MM.1S (cell line): ENCODE measurements around the gene SLC4A7.
"Not testable (repeated sequence)": the region's sequence is repeated elsewhere in the genome, so short reads cannot be mapped to it uniquely, and the experiment has no call there.

Source experiments
- DNase-seq: peaks from one replicate; pipeline ENCODE4 v3.0.0-alpha.2; 2015
- H2AFZ ChIP-seq: fragments of 300-600 bp; sonication (generic); 2 replicates; pipeline ENCODE4 v1.6.0; 2016; ENCODE audit warnings: antibody characterized with exemption, low read length
- H3F3A ChIP-seq: fragments of 300-600 bp; sonication (generic); 2 replicates; pipeline ENCODE4 v1.6.1; 2016; ENCODE audit warnings: mild to moderate bottlenecking, antibody characterized with exemption, low read length, moderate library complexity, mixed read lengths; ENCODE audit not compliant: insufficient read depth
- H3K27ac ChIP-seq: fragments of 300-600 bp; sonication (generic); 2 replicates; pipeline ENCODE4 v1.5.1; 2016; ENCODE audit warnings: mild to moderate bottlenecking, low read length
- H3K27me3 ChIP-seq: fragments of 300-600 bp; sonication (generic); replicated peaks from 2 replicates; pipeline ENCODE4 v1.6.0; 2016; ENCODE audit warnings: low read length; ENCODE audit not compliant: insufficient read depth
- H3K36me3 ChIP-seq: fragments of 300-600 bp; sonication (generic); replicated peaks from 2 replicates; pipeline ENCODE4 v1.6.1; 2016; ENCODE audit warnings: mild to moderate bottlenecking, low read length, mixed read lengths; ENCODE audit not compliant: insufficient read depth
- H3K4me1 ChIP-seq: fragments of 300-600 bp; sonication (generic); 2 replicates; pipeline ENCODE4 v1.6.1; 2016; ENCODE audit warnings: low read length, mixed read lengths
- H3K4me2 ChIP-seq: fragments of 300-600 bp; sonication (generic); 2 replicates; pipeline ENCODE4 v1.6.0; 2016; ENCODE audit warnings: low read depth, low read length
- H3K4me3 ChIP-seq: fragments of 300-600 bp; sonication (generic); 2 replicates; pipeline ENCODE4 v1.5.1; 2016; ENCODE audit warnings: low read length, mixed read lengths
- H3K79me2 ChIP-seq: fragments of 300-600 bp; sonication (generic); 2 replicates; pipeline ENCODE4 v1.6.1; 2016; ENCODE audit warnings: mixed run types, low read length, mixed read lengths
- H3K9ac ChIP-seq: fragments of 300-600 bp; sonication (generic); 2 replicates; pipeline ENCODE4 v1.6.1; 2016; ENCODE audit warnings: low read length, mixed read lengths
- H3K9me2 ChIP-seq: fragments of 300-600 bp; sonication (generic); replicated peaks from 2 replicates; pipeline ENCODE4 v1.6.1; 2016; ENCODE audit warnings: mild to moderate bottlenecking, low read length, mixed read lengths; ENCODE audit not compliant: insufficient read depth
- H3K9me3 ChIP-seq: fragments of 300-600 bp; sonication (generic); replicated peaks from 2 replicates; pipeline ENCODE4 v1.6.1; 2016; ENCODE audit warnings: mild to moderate bottlenecking, low read length, mixed read lengths; ENCODE audit not compliant: insufficient read depth
- H4K20me1 ChIP-seq: fragments of 300-600 bp; sonication (generic); 2 replicates; pipeline ENCODE4 v1.6.1; 2016; ENCODE audit warnings: mild to moderate bottlenecking, low read length, moderate library complexity, mixed read lengths; ENCODE audit not compliant: insufficient read depth
- CTCF ChIP-seq: fragments of 300-600 bp; sonication (generic); IDR thresholded peaks from 2 replicates; pipeline ENCODE4 v1.5.1; 2016; ENCODE audit warnings: antibody characterized with exemption, low read length, mixed read lengths
- EZH2 ChIP-seq: fragments of 300-600 bp; sonication (generic); optimal IDR thresholded peaks from 2 replicates; pipeline ENCODE3; 2017; ENCODE audit warnings: low read depth, mild to moderate bottlenecking, antibody characterized with exemption, low read length, mixed read lengths
- EZH2phosphoT487 ChIP-seq: fragments of 300-600 bp; sonication (generic); IDR thresholded peaks from 2 replicates; pipeline ENCODE4 v1.6.1; 2018; ENCODE audit warnings: antibody characterized with exemption, low read length

The SLC4A7 gene

GRCh38 chr3:27415202-27415601 lies 69.0 kb downstream of the SLC4A7 start:
- Histone ChIP-seq H3K9me3 (no peaks in the 10 kb centered on the region), H3K36me3 (no peaks in the 10 kb centered on the region), H3F3A (no peaks in the 10 kb centered on the region), H3K9ac (no peak overlapping the region), H3K27me3 (no peaks in the 10 kb centered on the region), H3K4me3 (no peak overlapping the region), H3K9me2 (no peaks in the 10 kb centered on the region), H3K4me1 (no peaks in the 10 kb centered on the region), H4K20me1 (no peaks in the 10 kb centered on the region), H3K79me2 (no peaks in the 10 kb centered on the region), H3K4me2 (no peak overlapping the region), H2AFZ (no peak overlapping the region), H3K27ac (no peak overlapping the region)
- TF ChIP-seq EZH2phosphoT487: no peak
- no peak for TF ChIP-seq CTCF
- TF ChIP-seq EZH2: no peak
- no peak for DNase-seq

GRCh38 chr3:27392950-27393679 lies 91.1 kb downstream of the SLC4A7 start:
- H3K9ac ChIP-seq: no peak overlapping the region
- H3K36me3 ChIP-seq: no peaks in the 10 kb centered on the region
- TF ChIP-seq CTCF (no peak), EZH2 (no peak)
- H3K4me3 ChIP-seq: no peak overlapping the region
- no peaks in the 10 kb centered on the region for H3K4me1 ChIP-seq
- H3K27me3 ChIP-seq: no peaks in the 10 kb centered on the region
- DNase-seq: no peak
- H2AFZ ChIP-seq: no peak overlapping the region
- no peaks in the 10 kb centered on the region for H4K20me1 ChIP-seq
- no peaks in the 10 kb centered on the region for H3K9me3 ChIP-seq
- no peak overlapping the region for H3K27ac ChIP-seq
- no peaks in the 10 kb centered on the region for H3F3A ChIP-seq
- H3K4me2 ChIP-seq: no peak overlapping the region
- no peaks in the 10 kb centered on the region for H3K79me2 ChIP-seq
- no peaks in the 10 kb centered on the region for H3K9me2 ChIP-seq

- H2AFZ ChIP-seq, H3K27ac ChIP-seq, H4K20me1 ChIP-seq, H3K9me3 ChIP-seq, H3K36me3 ChIP-seq, H3K9ac ChIP-seq, H3K27me3 ChIP-seq, H3K4me3 ChIP-seq, H3K4me1 ChIP-seq, H3K79me2 ChIP-seq, DNase-seq, H3K9me2 ChIP-seq, H3K4me2 ChIP-seq, H3F3A ChIP-seq: not testable (repeated sequence)
These were observed 91.8 kb downstream of the SLC4A7 start for GRCh38 chr3:27392414-27392813.

- Histone ChIP-seq H3K27me3 (no peaks in the 10 kb centered on the region), H3K4me1 (no peaks in the 10 kb centered on the region), H3K9ac (no peak overlapping the region), H2AFZ (no peak overlapping the region), H4K20me1 (no peaks in the 10 kb centered on the region), H3K9me3 (no peaks in the 10 kb centered on the region), H3K79me2 (no peaks in the 10 kb centered on the region), H3K36me3 (no peaks in the 10 kb centered on the region), H3K9me2 (no peaks in the 10 kb centered on the region), H3F3A (no peaks in the 10 kb centered on the region), H3K4me3 (no peak overlapping the region), H3K27ac (no peak overlapping the region), H3K4me2 (no peak overlapping the region)
- no peak for TF ChIP-seq EZH2
- no peak for TF ChIP-seq EZH2phosphoT487
- no peak for TF ChIP-seq CTCF
- no peak for DNase-seq
These were observed 92.4 kb downstream of the SLC4A7 start for GRCh38 chr3:27391796-27392195.
